GM18526 (cell line): ENCODE data around the gene PIGBOS1.

Source experiments
- POLR2A ChIP-seq: IDR thresholded peaks from 3 replicates; pipeline ENCODE4 v1.6.1; 2011; ENCODE audit not compliant: insufficient read length; ENCODE audit errors: extremely low read depth

PIGBOS1 gene

GRCh38 chr15:55327387-55327786, 8.5 kb upstream of the PIGBOS1 start:
- TF ChIP-seq POLR2A = no peak

GRCh38 chr15:55322467-55322866, 3.5 kb upstream of the PIGBOS1 start:
- no peak for TF ChIP-seq POLR2A

GRCh38 chr15:55320963-55321362, 2.0 kb upstream of the PIGBOS1 start:
- TF ChIP-seq POLR2A = no peak

GRCh38 chr15:55320238-55320550, 1.3 kb upstream of the PIGBOS1 start:
- TF ChIP-seq POLR2A = no peak

GRCh38 chr15:55319537-55320237, 764 bp upstream of the PIGBOS1 start:
- no peak for TF ChIP-seq POLR2A

- TF ChIP-seq POLR2A = no peak
Observed at GRCh38 chr15:55297315-55297714, 21.6 kb downstream of the PIGBOS1 start.

- TF ChIP-seq POLR2A = no peak
Observed at GRCh38 chr15:55290528-55291057, 28.3 kb downstream of the PIGBOS1 start.

GRCh38 chr15:55289746-55290527, 29.0 kb downstream of the PIGBOS1 start, which contains the start of gene RAB27A:
Gene RAB27A (minus strand): TSS chr15:55289813. CDS start chr15:55234934, 54,879 bp downstream.
- TF ChIP-seq POLR2A = no peak

GRCh38 chr15:55289011-55289745, 29.7 kb downstream of the PIGBOS1 start:
- TF ChIP-seq POLR2A = no peak

GRCh38 chr15:55288006-55288717, 30.8 kb downstream of the PIGBOS1 start:
- no peak for TF ChIP-seq POLR2A

GRCh38 chr15:55284426-55284825, 34.5 kb downstream of the PIGBOS1 start:
- TF ChIP-seq POLR2A = no peak

- TF ChIP-seq POLR2A = no peak
Observed at GRCh38 chr15:55283379-55284147, 35.4 kb downstream of the PIGBOS1 start.

GRCh38 chr15:55282284-55282833, 36.6 kb downstream of the PIGBOS1 start:
- no peak for TF ChIP-seq POLR2A
